Activated CD4-positive, alpha-beta T cell treated with anti-CD3 and anti-CD28 coated beads, Interleukin-2, Interleukin-4, amounts not matched to agents 100 ng/mL and 50 ng/mL, durations not matched to agents 16 hours and 8 hours (primary cell): ENCODE measurements around the gene FAM110D.

Source experiments
- DNase-seq: peaks from one replicate; pipeline ENCODE4 v3.0.0-alpha.2; 2020; ENCODE audit warnings: low spot score

FAM110D gene

DNA sequence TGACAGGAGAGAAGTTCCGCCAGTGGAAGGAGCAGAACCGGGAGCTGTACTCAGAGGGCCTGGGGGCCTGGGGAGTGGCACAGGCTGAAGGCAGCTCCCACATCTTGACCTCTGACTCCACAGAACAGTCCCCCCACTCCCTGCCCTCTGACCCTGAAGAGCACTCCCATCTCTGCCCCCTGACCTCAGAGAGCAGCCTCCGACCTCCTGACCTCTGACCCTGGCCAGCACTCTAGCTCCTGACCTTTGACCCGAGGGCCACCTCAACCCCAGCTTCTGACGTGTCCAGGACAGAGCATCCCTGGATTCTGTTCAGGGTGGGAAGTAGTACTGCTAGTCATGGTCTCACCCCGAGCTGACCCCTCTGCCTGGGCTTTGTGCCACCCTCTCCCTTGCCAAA, 30.5 kb downstream of the FAM110D start:
- DNase-seq: no peak

GRCh38 chr1:26189751-26190275, 30.9 kb downstream of the FAM110D start:
- DNase-seq: no peak

DNA sequence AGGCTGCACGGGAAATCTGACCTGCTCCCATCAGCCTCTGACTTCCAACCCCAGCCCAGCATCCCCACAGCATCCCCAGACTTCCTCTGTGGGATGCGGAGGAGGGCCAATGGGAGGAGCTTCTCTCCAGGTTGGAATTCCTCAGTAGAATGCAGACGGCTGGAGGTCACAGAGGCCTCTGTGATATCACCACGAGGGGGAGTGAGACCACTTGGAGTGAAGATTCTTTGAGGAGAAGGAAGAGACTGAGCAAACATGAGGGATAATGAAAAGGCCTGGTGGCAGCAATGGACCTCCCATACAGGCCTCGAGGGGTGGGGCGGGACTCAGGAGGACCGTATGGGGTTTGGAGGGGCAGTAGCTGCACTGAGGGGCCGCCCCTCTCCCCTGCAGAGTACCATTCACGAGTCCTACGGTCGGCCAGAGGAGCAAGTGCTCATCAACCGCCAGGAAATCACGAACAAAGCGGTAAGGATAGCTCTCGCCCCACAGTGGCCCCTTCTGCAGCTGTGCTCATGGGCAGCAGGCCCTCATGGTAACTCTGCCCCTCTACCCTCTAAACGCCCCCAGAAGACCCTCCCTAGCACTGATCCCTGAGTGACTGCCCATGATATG, 31.6 kb downstream of the FAM110D start, which contains the start of gene CATSPER4:
Gene CATSPER4, plus strand, starts transcription at position 230 of the 615 bp plus-strand sequence. Its CDS starts 26 bp downstream, at position 256.
- no peak for DNase-seq

DNA sequence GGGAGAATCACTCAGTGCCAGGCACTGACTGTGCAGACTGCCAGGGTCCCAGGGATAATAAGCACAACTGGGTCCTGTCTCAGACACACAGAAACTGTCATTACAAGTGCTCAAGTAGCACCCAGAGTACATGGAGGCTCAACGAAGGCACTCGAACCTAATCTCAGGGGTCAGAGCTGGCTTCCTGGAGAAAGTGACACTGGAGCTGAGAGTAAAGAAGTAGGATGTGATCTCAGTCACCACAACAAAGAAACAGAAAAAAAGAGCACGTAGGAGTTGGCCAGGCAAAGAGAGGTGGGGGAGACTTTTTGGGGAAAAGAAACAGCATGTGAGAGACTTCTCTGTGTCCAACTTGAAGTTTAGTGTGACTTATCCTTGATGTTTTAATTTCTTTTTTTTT, 32.9 kb downstream of the FAM110D start:
- no peak for DNase-seq

GRCh38 chr1:26195805-26196204, 36.9 kb downstream of the FAM110D start:
- no peak for DNase-seq

DNA sequence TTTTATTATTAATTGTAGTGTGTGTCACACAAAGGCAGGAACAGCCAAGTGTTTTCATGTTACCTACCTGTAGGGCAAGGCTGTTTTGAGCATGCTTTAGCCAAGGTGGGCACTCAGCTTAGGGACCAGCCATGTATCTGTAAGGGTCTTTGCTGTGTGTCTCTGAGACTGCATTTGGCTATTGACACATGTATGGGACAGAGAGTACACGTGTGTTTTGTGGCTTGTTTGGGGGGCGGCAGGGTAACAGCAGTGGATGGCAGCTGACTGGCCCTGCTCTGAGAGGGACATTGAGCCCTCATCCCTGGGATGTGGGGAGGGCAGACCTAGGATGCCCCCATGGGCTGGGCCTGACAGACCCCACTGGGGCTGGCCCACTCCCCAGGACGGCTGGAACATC, 38.4 kb downstream of the FAM110D start:
- DNase-seq: no peak

GRCh38 chr1:26197813-26198212, 38.9 kb downstream of the FAM110D start:
- DNase-seq: no peak

DNA sequence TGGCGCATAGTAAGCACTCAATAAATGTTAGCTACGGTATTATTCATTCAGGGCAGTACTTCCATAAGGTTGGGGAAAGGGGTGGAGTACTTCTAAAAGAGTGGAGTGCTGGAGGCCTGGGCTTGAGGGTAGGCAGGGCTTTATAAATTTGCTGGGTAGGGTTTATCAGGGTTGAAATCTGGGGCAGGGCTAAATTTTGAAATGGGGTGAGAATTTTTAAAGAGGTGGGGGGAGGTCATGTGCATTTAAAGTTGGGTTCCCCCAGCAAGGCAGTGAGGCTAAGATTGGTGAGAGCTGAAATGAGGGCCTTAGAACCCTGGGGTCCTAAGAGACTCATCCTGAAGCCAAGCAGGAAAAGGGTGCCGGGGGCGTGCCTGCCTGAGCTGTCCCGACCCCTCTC, 41.5 kb downstream of the FAM110D start:
- DNase-seq: no peak

DNA sequence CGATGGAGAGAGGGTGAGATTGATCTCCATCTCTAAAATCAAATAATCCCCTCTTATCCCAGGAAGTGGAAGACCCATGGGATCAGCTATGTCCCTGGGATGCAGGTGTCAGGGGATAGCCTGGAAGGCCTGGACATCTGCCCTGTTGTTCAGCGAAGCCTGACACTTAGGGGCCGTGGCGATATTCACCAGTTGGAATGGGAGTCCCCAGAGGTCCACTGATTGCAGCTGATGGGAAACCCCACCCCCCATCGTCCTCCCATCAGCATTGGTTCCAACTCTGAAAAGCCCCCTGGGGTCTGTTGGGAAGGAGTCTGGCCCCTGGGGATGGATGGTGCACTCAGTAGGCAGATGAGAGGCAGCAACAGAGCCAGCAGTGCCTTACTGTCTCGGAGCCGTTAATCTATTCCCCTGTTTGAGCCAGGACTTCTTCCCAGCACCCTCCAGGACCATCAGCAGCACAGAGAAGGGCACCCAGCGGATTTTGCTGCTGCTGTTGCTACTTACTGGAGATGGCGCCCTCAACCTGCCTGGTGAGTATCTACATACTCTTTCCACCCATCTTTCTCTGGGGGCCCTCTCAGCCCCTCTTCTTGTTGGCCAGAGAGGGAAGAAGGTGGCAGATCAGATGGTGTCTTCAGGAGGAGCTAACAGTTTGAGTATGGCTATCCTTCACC, 44.9 kb downstream of the FAM110D start:
- DNase-seq: no peak

DNA sequence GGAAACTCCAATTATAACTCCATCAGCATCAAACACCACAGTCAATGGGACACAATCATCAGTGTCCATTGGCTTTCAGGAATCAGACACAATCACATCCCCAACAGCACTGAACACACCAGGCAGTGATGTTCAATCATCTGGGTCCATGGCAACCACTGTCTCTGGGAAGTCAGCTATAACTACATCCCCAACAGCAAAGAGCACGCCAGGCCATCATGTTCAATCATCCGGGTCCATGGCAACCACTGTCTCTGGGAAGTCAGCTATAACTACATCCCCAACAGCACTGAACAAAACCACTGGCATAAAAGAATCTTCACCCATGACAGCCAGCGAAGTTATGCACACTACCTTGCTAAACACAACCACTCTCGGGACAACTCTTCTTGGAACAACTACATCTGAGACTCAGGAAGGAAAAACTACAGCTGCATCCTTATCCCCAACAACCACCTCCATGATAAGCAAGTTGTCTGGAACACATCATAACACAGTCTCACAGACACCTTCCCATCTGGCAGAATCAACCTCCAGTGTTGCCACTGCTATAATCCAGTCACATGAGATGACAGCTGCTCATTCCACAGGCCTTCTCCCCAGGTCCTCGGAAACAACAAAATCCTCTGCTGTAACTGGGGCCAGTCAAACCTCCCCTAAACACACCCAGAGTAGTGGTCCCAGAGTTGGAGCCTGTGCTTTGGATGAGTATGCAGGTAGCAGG, 51.4 kb downstream of the FAM110D start:
- no peak for DNase-seq

GRCh38 chr1:26212726-26213125, 53.8 kb downstream of the FAM110D start:
- no peak for DNase-seq

- no peak for DNase-seq
Measured at GRCh38 chr1:26213335-26213905, 54.5 kb downstream of the FAM110D start.
